Memory B cell (primary cell): Measurements from ENCODE around the gene PCSK4.

Experiments used
- ATAC-seq: fragments of 150-1000 bp; cut with Tn5 transposase; 2 replicates; pipeline ENCODE4 v1.10.0; 2021; ENCODE audit warnings: low read depth, mild to moderate bottlenecking, moderate library complexity
- DNase-seq, 2 donors: peaks; one replicate each; pipeline ENCODE4 v3.0.0; 2022; ENCODE audit warnings: low spot score in 2 of 2
- H3K27ac Mint-ChIP-seq: one replicate; pipeline ENCODE4 v1.8.0; 2022; ENCODE audit warnings: mild to moderate bottlenecking, moderate library complexity, mixed read lengths
- H3K27me3 Mint-ChIP-seq: one replicate; pipeline ENCODE4 v1.8.0; 2022; ENCODE audit warnings: mixed read lengths
- H3K36me3 Mint-ChIP-seq: one replicate; pipeline ENCODE4 v1.8.0; 2022; ENCODE audit warnings: mild to moderate bottlenecking, mixed read lengths
- H3K4me1 Mint-ChIP-seq: one replicate; pipeline ENCODE4 v1.8.0; 2022; ENCODE audit warnings: mixed read lengths
- H3K4me3 Mint-ChIP-seq: one replicate; pipeline ENCODE4 v1.8.0; 2022; ENCODE audit warnings: mild to moderate bottlenecking, moderate library complexity, mixed read lengths
- H3K9me3 Mint-ChIP-seq: one replicate; pipeline ENCODE4 v1.8.0; 2022; ENCODE audit warnings: mixed read lengths

The PCSK4 gene

GRCh38 chr19:1435378-1435989 is 54.7 kb downstream of the PCSK4 start:
- Mint-ChIP-seq H3K9me3 (no peaks in the 10 kb centered on the region), H3K36me3 (peaks cover 8% of the 10 kb centered on the region), H3K4me3 (no peak overlapping the region), H3K27me3 (no peaks in the 10 kb centered on the region), H3K27ac (no peak overlapping the region), H3K4me1 (peaks cover 7% of the 10 kb centered on the region)
- no peak for ATAC-seq
- DNase-seq, result no peak

GRCh38 chr19:1434577-1435060 is 55.5 kb downstream of the PCSK4 start:
- ATAC-seq, result no peak
- no peak for DNase-seq
- Mint-ChIP-seq H3K27me3 (no peaks in the 10 kb centered on the region), H3K4me1 (peaks cover 2% of the 10 kb centered on the region), H3K36me3 (peaks cover 6% of the 10 kb centered on the region), H3K9me3 (no peaks in the 10 kb centered on the region), H3K27ac (no peak overlapping the region), H3K4me3 (no peak overlapping the region)

DNA sequence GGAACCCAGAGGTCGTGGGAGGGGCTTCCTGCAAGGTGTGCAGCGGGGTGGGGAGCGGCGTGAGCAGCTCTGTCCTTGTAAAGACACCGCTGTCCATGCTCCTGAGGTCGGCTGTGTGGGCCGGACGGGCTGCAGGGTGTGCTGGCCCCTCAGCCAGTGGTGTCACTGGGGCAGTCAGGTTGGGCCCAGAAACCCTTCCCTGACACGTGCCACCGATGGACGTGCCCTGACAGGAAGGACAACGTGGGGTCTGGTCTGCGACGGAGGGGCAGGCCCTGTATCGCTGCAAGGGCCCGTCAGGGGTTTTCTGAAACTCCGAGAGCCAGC is 56.1 kb downstream of the PCSK4 start:
- H3K4me3 Mint-ChIP-seq, result no peak overlapping the region
- peaks cover 5% of the 10 kb centered on the region for H3K36me3 Mint-ChIP-seq
- no peak for ATAC-seq
- no peak for DNase-seq
- no peaks in the 10 kb centered on the region for H3K4me1 Mint-ChIP-seq
- H3K9me3 Mint-ChIP-seq, result no peaks in the 10 kb centered on the region
- no peak overlapping the region for H3K27ac Mint-ChIP-seq
- H3K27me3 Mint-ChIP-seq, result no peaks in the 10 kb centered on the region

- H3K9me3 Mint-ChIP-seq, result no peaks in the 10 kb centered on the region
- no peak overlapping the region for H3K4me3 Mint-ChIP-seq
- H3K36me3 Mint-ChIP-seq, result peaks cover 5% of the 10 kb centered on the region
Observed at GRCh38 chr19:1433119-1434039, 56.8 kb downstream of the PCSK4 start.

DNA sequence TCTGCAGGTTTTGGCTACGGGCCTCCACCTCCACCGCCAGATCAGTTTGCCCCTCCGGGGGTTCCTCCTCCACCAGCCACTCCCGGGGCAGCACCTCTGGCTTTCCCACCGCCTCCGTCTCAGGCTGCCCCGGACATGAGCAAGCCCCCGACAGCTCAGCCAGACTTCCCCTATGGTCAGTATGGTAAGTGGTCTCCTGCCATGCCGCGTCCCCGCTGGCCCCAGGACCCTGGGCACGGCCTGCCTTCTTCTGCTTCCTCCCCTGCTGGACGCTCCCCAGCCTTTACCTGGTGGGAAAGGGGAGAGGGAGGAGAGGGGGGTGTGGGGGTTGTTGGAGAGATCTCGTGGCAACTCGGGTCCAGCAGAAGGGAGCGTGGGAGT is 57.7 kb downstream of the PCSK4 start:
- DNase-seq (no peak), ATAC-seq (no peak)
- no peak overlapping the region for H3K27ac Mint-ChIP-seq
- no peaks in the 10 kb centered on the region for H3K4me1 Mint-ChIP-seq
- H3K36me3 Mint-ChIP-seq, result peaks cover 5% of the 10 kb centered on the region
- H3K4me3 Mint-ChIP-seq, result no peak overlapping the region
- no peaks in the 10 kb centered on the region for H3K27me3 Mint-ChIP-seq
- H3K9me3 Mint-ChIP-seq, result no peaks in the 10 kb centered on the region

More at GRCh38 chr19:1433119-1434039, 56.8 kb downstream of the PCSK4 start:
- H3K4me1 Mint-ChIP-seq, result no peaks in the 10 kb centered on the region
- ATAC-seq (no peak), DNase-seq (no peak)
- no peaks in the 10 kb centered on the region for H3K27me3 Mint-ChIP-seq
- H3K27ac Mint-ChIP-seq, result no peak overlapping the region

- DNase-seq, result no peak
- Mint-ChIP-seq H3K27ac (no peak overlapping the region), H3K36me3 (peaks cover 5% of the 10 kb centered on the region), H3K4me1 (no peaks in the 10 kb centered on the region), H3K4me3 (no peak overlapping the region), H3K9me3 (no peaks in the 10 kb centered on the region), H3K27me3 (no peaks in the 10 kb centered on the region)
- no peak for ATAC-seq
Observed at GRCh38 chr19:1431759-1432506, 58.2 kb downstream of the PCSK4 start.
